ENCODE results near the gene ZAR1L.

GRCh38 chr13:32254916-32255723, 60.0 kb downstream of the ZAR1L start:
- no peak for TF ChIP-seq FOS (IDR thresholded peaks at IDR 0.05; ENCODE audit: low read depth, low read length)
- TF ChIP-seq CTCF (conservative IDR thresholded peaks at IDR 0.05; ENCODE audit: low read depth, low read length), result no peak
- TF ChIP-seq CEBPB (IDR thresholded peaks at IDR 0.05; ENCODE audit: low read depth, low read length), result no peak
- TF ChIP-seq MAFK (IDR thresholded peaks at IDR 0.05; ENCODE audit: low read depth, low read length), result no peak
- no peak for TF ChIP-seq USF2 (IDR thresholded peaks at IDR 0.05; ENCODE audit: low read depth, low read length)
- no peak for TF ChIP-seq POLR2A (IDR thresholded peaks at IDR 0.05; ENCODE audit: low read depth, low read length)
- TF ChIP-seq CHD1 (IDR thresholded peaks at IDR 0.05; ENCODE audit: low read depth, low read length), result no peak
- TF ChIP-seq RFX5 (IDR thresholded peaks at IDR 0.05; ENCODE audit: low read depth, low read length), result no peak
- no peak for TF ChIP-seq MXI1 (IDR thresholded peaks at IDR 0.05; ENCODE audit: borderline replicate concordance, low read depth, low read length)
- TF ChIP-seq RAD21 (IDR thresholded peaks at IDR 0.05; ENCODE audit: low read length), result no peak
- TF ChIP-seq NFE2L2 (IDR thresholded peaks at IDR 0.05; ENCODE audit: low read depth, low read length), result no peak
- TF ChIP-seq RCOR1 (IDR thresholded peaks at IDR 0.05; ENCODE audit: insufficient replicate concordance, low read length), result no peak
